ENCODE results near the gene GPR162.

GPR162 gene

DNA sequence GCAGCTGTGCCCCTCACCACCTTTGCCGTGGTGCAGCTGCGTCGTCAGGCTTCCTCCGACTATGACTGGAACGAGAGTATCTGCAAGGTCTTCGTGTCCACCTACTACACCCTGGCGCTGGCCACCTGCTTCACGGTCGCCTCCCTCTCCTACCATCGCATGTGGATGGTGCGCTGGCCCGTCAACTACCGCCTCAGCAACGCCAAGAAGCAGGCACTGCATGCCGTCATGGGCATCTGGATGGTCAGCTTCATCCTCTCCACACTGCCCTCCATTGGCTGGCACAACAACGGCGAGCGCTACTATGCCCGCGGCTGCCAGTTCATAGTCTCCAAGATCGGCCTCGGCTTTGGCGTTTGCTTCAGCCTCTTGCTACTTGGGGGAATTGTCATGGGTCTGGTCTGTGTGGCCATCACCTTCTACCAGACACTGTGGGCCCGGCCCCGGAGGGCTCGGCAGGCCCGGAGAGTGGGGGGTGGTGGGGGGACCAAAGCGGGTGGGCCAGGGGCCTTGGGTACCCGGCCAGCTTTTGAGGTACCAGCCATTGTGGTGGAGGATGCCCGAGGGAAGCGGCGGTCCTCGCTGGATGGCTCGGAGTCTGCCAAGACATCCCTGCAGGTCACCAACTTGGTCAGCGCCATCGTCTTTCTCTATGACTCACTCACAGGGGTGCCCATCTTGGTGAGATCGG, 2.6 kb downstream of the GPR162 start:
- no peak for DNase-seq

DNA sequence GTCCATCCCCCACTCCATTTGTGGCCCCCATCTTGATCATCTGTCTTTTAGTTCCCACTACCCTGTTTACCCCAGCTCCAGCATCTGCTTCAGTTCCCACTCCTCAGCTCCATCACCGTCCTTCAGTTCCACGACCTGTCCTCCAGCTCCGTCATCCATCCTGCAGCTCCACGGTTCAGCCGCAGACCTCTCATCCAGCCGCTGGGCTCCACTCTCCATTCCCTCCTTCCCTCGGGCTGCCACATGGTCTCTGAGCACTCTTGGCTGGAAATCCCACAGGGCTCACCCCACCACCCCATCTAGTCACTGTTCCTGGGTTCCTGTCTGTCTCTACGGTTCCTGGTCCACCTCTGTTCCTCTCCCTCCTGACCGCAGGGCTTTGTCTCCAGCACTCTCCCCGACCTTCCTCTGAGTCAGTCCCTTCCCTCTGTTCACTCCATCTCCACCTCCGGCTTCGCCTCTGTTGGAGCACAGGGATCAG, 3.3 kb downstream of the GPR162 start:
- DNase-seq: peak; percentile 45

DNA sequence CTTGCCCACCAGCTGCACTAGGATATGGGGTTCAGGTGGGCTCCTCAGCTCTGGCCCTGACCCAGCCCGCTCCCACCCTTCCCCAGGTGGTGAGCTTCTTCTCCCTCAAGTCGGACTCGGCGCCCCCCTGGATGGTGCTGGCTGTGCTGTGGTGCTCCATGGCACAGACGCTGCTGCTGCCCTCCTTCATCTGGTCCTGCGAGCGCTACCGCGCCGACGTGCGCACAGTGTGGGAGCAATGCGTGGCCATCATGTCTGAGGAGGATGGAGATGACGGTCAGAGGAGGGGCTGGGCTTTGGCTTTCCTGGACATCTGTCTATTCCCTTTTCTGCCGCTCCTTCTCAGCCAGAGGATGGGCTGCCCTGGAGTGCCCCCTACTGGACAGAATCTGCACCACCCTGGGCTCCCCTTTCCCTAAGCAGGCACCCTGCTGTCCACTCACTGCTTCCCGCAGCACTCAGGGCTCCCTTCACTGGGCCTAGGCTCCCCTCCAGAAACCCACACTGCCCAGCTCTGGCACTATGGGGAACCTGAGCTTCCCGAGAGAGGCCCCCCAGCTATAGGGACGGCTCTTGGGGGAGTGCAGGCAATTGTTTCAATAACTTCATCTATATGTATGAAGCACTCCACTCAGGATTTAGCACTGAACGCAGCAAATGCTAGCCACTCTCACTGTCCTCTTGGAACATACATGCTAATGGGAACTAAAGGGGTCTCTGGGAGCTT, 3.9 kb downstream of the GPR162 start:
- DNase-seq: peak; percentile 85

DNA sequence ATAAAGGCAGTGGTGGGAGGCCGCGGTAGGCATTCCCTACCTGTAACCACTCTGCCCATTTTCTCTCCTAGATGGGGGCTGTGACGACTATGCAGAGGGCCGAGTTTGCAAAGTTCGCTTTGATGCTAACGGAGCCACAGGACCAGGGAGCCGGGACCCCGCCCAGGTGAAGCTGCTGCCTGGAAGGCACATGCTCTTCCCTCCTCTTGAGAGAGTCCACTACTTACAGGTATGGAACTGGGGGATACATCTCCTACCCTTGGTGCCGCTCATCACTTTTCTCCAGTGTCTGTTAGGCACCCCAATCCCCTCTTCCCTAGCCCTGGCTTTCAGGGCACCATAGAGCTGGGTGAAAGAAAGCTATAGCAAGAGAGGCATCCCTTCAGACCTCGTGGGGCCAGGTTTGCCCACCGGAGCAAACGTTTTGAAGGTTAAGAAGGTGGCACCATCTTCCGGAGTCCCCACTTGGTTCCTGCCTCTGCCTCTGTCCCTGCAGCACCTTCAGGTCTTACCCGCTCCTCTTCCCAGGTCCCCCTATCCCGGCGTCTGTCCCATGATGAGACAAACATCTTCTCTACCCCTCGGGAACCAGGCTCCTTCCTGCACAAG, 4.6 kb downstream of the GPR162 start:
- no peak for DNase-seq

DNA sequence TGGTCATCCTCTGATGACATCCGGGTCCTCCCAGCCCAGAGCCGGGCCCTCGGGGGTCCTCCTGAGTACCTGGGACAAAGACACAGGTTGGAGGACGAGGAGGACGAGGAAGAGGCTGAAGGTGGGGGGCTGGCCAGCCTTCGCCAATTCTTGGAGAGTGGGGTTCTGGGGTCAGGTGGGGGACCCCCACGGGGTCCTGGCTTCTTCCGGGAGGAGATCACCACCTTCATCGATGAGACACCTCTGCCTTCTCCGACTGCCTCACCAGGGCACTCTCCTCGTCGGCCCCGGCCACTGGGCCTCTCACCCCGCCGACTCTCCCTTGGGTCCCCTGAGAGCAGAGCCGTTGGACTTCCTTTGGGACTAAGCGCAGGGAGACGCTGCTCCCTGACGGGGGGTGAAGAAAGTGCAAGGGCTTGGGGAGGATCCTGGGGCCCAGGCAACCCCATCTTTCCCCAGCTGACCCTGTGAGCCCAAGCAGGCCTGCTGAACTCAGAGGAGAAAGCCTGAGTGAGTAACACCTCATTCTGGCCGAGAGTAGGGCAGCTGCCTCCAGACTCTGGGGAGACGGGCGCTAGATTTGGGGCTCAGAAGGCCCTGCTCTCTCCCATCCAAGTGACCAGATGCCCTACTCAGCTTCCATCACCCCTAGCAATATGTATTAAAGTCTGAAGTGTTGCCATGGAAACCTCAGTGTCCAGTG, 5.3 kb downstream of the GPR162 start:
- no peak for DNase-seq

DNA sequence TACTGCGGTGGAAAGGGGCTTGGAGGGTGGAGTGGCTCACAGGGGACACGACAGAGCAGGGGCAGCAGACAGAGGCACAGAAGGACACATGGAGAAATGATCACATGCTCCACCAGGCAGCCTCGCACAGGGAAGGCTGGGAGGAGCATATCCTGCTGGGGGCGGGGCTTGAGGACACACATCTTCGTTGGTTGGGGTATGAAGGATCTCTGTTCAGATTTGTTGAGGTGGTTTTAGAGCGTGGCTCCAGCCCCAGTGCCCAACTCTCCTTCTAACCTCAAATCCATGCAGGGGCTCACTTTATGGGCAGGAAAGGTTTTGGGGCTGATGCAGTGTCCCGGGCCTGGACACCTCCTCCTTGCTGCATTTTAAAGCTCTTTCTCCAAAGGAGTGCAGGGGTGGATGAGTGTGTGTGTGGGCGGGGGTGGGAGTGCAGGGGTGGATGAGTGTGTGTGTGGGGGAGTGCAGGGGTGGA, 5.9 kb downstream of the GPR162 start:
- peak; percentile 86 for DNase-seq

DNA sequence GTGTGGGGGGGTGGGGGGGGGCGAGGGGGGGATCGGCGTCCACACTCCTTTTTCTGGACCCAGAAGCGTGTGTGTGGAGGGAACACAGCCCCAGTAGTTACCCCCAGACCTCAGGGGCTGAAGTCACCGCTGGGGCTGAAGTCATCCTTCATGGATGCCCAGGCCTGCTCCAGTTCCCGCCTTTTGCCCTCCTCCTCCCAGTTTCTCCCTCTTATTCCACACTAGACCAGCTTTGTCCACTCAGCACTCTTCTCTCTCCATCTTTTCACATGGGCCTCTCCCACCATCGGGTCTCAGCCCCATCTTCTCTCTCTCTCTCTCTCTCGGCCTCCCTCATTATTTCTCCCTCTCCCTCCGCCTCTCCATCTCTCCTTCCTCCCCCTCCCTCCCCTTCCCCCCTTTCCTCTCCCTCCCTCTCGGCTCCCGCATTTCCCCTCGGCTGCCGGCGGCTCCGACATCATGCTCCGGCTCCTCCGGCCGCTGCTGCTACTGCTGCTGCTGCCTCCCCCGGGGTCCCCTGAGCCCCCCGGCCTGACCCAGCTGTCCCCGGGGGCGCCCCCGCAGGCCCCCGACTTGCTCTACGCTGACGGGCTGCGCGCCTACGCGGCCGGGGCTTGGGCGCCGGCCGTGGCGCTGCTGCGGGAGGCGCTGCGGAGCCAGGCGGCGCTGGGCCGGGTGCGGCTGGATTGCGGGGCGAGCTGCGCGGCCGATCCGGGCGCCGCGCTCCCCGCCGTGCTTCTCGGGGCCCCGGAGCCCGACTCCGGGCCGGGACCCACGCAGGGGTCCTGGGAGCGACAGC, 6.6 kb downstream of the GPR162 start, which contains the start of gene P3H3:
Gene P3H3 (plus strand): TSS at position 426 of the 799 bp plus-strand sequence. CDS start 34 bp downstream, at position 460.
- DNase-seq: peak; percentile 54

DNA sequence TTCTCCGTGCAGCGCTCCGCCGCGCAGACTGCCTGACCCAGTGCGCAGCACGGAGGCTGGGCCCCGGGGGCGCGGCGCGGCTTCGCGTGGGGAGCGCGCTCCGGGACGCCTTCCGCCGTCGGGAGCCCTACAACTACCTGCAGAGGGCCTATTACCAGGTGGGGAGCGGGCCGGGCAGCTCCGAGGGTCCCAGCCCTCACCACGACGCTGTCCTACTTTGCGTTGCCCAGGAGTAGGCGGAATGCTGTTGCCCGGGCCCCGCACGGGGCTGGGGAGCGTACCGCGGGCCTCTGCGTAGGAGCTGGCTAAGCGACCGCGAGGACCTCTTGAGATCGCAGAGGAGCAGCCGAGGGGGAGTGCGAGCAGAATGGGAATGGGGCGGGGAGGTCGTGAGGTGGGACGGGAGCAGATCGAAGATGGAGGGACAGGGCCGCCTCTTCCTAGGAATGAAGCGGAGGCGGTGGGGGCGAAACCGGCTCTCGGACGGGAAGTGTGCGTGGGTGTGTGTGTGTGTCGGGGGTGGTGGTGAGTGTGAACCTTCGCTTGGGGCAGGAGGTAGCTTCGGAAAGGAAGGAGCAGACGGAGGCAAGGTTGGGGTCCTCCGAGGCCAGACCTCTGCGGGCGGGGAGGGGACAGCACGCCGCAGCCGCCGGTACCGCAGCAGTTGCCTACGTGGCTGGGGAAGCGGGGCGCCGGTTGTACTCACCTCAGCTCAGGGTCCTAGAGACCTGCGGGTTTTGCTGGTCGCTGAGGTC, 7.3 kb downstream of the GPR162 start:
- DNase-seq: peak; percentile 57

DNA sequence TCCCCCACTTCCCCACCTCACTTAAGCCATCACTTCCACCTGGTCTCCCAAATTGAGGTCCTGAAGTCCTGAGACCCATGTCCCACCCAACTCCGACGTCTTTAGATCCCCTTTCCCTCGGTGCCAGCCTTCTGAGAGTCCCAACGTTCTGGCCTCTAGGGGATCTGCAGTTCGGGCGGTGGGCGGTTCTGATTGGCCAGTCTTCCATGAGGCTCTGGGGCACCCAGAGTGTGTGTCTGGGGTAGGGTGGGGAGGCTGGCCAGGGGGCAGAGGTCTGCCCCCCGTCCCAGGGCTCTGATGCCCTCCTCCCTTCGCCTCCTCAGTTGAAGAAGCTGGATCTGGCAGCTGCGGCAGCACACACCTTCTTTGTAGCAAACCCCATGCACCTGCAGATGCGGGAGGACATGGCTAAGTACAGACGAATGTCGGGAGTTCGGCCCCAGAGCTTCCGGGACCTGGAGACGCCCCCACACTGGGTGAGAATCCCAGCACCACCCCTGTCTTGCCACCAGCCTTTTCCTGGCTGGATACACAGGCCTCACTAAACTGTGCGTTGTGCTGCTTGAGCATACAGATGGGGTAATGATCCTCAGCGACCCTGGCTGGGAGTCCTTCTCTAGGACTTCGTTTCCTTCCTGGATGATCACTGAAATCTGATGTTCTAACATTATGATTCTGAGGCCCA, 8.1 kb downstream of the GPR162 start:
- no peak for DNase-seq

DNA sequence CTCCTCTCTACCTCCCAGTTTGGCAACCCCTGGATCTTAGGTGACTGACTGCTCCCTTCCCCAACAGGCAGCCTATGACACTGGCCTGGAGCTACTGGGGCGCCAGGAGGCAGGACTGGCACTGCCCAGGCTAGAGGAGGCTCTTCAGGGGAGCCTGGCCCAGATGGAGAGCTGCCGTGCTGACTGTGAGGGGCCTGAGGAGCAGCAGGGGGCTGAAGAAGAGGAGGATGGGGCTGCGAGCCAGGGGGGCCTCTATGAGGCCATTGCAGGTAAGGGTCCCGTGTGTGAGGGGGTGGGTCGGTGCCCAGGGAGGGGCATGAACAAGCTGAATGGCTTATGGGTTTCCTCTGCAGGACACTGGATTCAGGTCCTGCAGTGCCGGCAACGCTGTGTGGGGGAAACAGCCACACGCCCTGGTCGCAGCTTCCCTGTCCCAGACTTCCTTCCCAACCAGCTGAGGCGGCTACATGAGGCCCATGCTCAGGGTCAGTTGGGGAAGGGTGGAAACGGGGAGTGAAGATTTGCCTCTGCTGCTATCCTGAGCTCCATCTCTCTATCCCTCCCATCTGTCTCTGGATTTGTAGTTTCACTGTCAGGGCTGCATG, 8.8 kb downstream of the GPR162 start:
- no peak for DNase-seq

DNA sequence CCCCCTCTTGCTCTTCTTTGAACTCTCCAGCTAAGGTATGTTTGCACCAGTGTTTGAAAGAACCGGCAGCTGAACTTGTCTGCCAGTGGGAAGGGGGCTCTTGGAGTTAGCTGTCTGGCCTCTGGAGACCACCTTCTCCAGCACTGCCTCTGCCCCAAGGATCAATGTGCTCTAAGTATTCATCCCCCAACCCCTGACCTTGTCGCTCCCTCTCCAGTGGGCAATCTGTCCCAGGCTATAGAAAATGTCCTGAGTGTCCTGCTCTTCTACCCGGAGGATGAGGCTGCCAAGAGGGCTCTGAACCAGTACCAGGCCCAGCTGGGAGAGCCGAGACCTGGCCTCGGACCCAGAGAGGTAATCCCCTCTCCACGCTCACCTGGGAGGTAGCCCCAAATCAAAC, 9.4 kb downstream of the GPR162 start:
- DNase-seq: no peak

DNA sequence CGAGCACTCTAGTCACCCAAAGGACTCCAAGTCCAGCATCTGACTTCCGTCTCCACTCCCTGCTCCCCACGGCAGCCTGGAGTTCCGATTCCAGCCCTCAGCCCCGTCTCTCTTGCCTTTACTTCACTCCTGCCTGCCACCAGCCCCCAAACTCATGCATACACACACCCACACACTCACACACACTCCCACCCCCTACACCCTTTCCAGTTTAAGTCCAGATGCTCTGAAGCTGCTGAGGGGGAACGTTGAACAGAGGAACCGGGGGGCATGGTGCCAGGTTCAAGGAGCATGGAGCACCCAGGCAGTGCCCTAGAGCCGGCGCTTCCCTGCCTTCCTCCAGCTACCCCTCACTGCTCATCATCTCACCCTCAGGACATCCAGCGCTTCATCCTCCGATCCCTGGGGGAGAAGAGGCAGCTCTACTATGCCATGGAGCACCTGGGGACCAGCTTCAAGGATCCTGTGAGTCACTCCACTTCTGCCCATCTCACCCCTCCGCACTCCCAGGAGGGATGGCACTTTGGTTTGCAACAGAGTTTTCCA, 9.9 kb downstream of the GPR162 start:
- no peak for DNase-seq

DNA sequence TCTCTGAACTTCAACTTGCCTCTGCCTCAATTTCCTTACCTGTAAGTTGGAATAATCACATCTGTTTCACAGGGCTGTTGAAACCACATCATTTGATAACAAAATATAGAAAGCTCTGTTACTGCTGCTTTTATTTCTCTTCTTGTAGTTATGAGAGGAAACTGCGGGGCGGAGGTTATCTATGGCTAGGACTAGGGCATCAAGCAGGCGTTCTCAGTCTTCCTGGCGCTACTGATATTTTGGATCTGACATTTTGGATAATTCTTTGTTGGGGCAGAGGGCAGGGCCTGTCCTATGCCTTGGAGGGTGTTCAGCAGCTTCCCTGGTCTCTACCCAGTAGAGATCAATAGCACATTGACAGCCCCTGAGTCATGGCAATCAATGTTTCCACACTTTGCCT, 10.5 kb downstream of the GPR162 start:
- DNase-seq: no peak

DNA sequence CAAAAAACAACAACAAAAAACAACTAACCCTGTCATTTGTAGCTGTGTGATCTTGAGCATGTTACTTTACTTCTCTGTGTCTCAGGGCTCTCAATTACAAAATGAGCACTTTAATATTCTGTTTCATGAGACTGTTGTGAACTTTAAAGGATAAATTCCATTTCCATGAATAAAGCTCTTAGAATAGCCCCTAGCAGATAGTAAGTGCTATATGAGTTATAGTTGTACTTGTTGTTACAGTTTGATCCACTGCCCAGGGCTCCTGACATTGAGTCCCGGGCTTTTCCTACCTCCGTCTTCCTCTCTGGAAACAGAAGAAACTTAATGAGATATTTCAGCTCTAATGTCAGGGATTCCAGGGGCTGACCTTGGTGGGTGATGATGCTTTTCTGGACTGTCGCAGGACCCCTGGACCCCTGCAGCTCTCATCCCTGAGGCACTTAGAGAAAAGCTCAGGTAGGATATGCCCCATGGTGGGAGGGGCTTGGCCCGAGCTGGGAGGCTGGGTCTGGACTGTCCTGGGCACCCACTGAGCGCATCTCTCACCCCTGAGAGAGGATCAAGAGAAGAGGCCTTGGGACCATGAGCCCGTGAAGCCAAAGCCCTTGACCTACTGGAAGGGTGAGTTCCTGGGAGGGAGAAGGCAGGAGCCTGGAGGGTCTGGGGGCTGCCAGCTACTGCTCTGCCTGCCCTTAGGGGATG, 11.7 kb downstream of the GPR162 start:
- no peak for DNase-seq

DNA sequence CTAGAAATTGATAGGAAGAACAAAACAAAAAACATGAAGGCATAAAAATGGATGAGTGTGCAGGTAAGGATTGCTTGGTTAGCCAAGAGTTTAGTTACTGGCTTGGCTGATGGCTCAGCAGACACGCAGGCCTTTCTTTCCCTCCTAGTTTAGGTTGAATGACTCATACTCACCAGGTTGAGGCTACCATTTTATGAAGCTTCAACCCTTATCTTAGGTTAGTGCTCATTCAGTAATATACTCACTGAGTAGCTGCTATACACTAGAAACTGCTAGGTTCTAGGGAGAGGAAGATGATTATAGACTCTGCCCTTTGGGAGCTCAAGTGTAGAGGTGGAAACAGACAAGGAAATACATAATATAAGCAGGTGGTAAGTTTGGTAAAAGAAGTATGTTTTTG, 12.6 kb downstream of the GPR162 start:
- DNase-seq: no peak

DNA sequence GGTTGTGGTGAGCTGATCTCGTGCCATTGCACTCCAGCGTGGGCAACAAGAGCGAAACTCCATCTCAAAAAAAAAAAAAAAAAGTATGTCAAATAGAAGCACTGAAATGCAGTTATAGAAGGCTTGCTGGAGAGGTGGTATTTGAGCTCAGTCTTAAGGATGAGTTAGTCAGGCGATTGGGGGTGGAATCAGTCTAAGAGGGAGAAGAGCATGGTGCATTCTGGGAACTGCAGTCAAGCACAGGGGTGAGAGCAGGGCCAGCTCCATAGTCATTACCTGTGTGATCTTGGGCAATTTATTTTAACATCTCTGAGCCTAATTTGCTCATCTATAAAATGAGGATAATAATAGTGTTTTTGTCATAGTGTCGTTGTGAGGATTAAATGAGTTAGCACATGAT, 13.3 kb downstream of the GPR162 start:
- no peak for DNase-seq

DNA sequence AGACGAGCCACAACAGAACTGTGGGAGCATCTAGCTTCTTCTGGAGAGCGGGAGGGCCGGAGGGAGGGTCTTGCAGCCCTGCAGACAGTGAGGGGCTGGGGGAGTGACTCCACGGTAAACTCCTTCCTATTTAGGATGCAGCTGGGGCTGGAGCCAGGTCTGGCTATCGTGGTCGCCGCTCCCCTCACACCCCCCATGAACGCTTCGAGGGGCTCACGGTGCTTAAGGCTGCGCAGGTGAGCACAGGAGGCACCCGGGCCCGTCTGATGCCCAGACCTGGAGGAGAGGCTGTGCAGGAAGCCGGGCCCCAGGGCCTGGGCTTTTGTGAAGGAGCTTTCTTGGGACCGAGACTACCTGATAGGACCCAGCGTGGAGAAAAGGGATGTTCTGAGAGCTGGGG, 15.2 kb downstream of the GPR162 start:
- no peak for DNase-seq

DNA sequence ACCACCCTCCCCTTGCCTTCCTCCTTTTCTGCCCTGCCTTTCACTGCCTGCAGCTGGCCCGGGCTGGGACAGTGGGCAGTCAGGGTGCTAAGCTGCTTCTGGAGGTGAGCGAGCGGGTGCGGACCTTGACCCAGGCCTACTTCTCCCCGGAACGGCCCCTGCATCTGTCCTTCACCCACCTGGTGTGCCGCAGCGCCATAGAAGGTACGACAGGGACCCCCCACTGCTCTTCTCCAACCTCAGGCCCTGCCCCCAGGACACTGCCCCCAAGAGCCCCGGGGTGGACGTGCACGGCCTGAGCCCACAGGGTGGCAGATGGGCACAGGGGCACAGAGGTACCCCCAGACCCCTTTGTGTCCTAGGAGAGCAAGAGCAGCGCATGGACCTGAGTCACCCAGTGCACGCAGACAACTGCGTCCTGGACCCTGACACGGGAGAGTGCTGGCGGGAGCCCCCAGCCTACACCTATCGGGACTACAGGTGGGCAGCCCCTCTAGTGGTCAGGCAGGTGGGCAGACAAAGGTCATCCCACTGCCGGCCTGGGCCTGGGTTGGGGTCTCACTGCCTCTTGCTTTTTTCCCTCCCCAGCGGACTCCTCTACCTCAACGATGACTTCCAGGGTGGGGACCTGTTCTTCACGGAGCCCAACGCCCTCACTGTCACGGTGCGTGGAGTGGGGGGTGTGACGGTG, 15.9 kb downstream of the GPR162 start:
- no peak for DNase-seq

DNA sequence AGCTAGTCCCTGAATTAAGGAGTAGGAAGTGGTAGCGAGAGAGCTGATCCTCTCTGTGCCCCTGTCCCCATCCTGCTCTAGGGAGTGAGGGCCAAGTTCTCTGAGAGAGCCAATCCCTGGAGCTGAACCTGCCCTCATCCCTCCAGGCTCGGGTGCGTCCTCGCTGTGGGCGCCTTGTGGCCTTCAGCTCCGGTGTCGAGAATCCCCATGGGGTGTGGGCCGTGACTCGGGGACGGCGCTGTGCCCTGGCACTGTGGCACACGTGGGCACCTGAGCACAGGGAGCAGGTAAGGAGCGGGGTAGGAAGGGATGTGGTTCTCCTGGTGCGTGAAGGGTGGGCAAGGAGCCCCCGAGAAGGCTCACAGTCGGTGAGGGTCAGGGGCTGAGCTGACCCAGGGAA, 17.2 kb downstream of the GPR162 start:
- no peak for DNase-seq
